GM12878 (cell line): Measurements from ENCODE around the gene SLF1. TPM values are rescaled to one million over a fixed set of nuclear protein-coding genes. Genes with fewer than 3 reads are reported as not detected.
A peak's percentile ranks its signal among the peaks of the same experiment; 100 is the strongest.

ENCODE experiments used
- ATAC-seq: fragments of 200-7000 bp; cut with Tn5 transposase; 3 replicates; pipeline ENCODE4 v1.9.1; 2020; ENCODE audit warnings: mild to moderate bottlenecking, moderate library complexity
- BruUV-seq: library from RNA; stranded (reverse); fragments of 400-500 nt; replicated peaks from 2 replicates; lab custom pipeline; 2021; lab: Mats Ljungman, UMichigan
- CTCF ChIA-PET: fragments of 300-600 bp; sonication (Branson Sonifier 250); formaldehyde crosslinking; extraction: SDS; loops from one replicate; lab custom pipeline; 2021; ENCODE audit warnings: inconsistent platforms; lab: Yijun Ruan, JAX
- POLR2A ChIA-PET: fragments of 350-600 bp; formaldehyde crosslinking; extraction: SDS; loops from one replicate; lab custom pipeline; 2021; ENCODE audit warnings: inconsistent platforms; lab: Charles Lee
- RAD21 ChIA-PET: fragments of 300-600 bp; sonication (Branson Sonifier 250); formaldehyde crosslinking; loops from one replicate; lab custom pipeline; 2023; ENCODE audit warnings: antibody characterized with exemption; ENCODE audit not compliant: unreplicated experiment; lab: Charles Lee
- SMC1A ChIA-PET: fragments of 300-600 bp; sonication (Branson Sonifier 250); formaldehyde crosslinking; loops from one replicate; lab custom pipeline; 2023; ENCODE audit not compliant: unreplicated experiment, uncharacterized antibody; lab: Charles Lee
- DNase-seq: peaks from one replicate; pipeline ENCODE4 v3.0.0-alpha.2; 2011; ENCODE audit warnings: low read depth, low spot score
- FAIRE-seq: peaks from 3 replicates; lab custom pipeline; 2011; peaks lifted over from hg19 to GRCh38; lab: Jason Lieb, UNC
- H2AFZ ChIP-seq: 2 replicates; pipeline ENCODE4 v1.6.0; 2011; ENCODE audit warnings: low read depth, low read length, control low read depth; ENCODE audit not compliant: control insufficient read depth
- H3K27ac ChIP-seq: 2 replicates; pipeline ENCODE4 v1.5.1; 2011; ENCODE audit warnings: control low read depth; ENCODE audit not compliant: control insufficient read depth, insufficient read depth
- H3K27me3 ChIP-seq, 2 experiments: replicated peaks in 1 of 2; 2 replicates each; pipeline versions ENCODE4 v1.6.0 to v1.6.1; 2011; ENCODE audit warnings: low read length in 1 of 2; ENCODE audit not compliant: control insufficient read depth in 2 of 2, insufficient read depth in 2 of 2
- H3K36me3 ChIP-seq, 2 experiments: 2 replicates each; pipeline ENCODE4 v1.5.1; 2011; ENCODE audit warnings: low read length in 1 of 2; ENCODE audit not compliant: control insufficient read depth in 2 of 2, insufficient read depth in 2 of 2
- H3K4me1 ChIP-seq: 2 replicates; pipeline ENCODE4 v1.6.1; 2011; ENCODE audit warnings: mild to moderate bottlenecking, low read length, moderate library complexity, mixed read lengths; ENCODE audit not compliant: control insufficient read depth, insufficient read depth
- H3K4me2 ChIP-seq: 2 replicates; pipeline ENCODE4 v1.6.0; 2011; ENCODE audit warnings: control low read depth; ENCODE audit not compliant: control insufficient read depth, insufficient read depth
- H3K4me3 ChIP-seq: fragments of 200-600 bp; sonication (generic); 2 replicates; pipeline ENCODE4 v1.5.1; 2016
- H3K79me2 ChIP-seq: 2 replicates; pipeline ENCODE4 v1.6.0; 2011; ENCODE audit warnings: low read length; ENCODE audit not compliant: control insufficient read depth, insufficient read depth
- H3K9ac ChIP-seq: 2 replicates; pipeline ENCODE4 v1.8.0; 2011; ENCODE audit warnings: low read length, control low read depth, mixed read lengths; ENCODE audit not compliant: control insufficient read depth, insufficient read depth
- H3K9me3 ChIP-seq: replicated peaks from 3 replicates; pipeline ENCODE4 v1.5.1; 2011; ENCODE audit warnings: mild to moderate bottlenecking, low read length; ENCODE audit not compliant: control insufficient read depth, insufficient read depth
- H4K20me1 ChIP-seq: 2 replicates; pipeline ENCODE4 v1.6.0; 2011; ENCODE audit not compliant: control insufficient read depth, insufficient read depth
- ASH2L ChIP-seq: fragments of 300-600, 200-600 bp; sonication (generic); IDR thresholded peaks from 2 replicates; pipeline ENCODE4 v1.6.1; 2017; ENCODE audit warnings: low read depth, mild to moderate bottlenecking, borderline replicate concordance
- CHD2 ChIP-seq: IDR thresholded peaks from 2 replicates; pipeline ENCODE4 v1.6.1; 2011; ENCODE audit warnings: low read depth, low read length, improper control_type of control experiment, borderline replicate concordance
- FOS ChIP-seq: IDR thresholded peaks from 3 replicates; pipeline ENCODE4 v1.6.1; 2011; ENCODE audit warnings: borderline replicate concordance; ENCODE audit not compliant: insufficient read length; ENCODE audit errors: extremely low read depth
- MEF2A ChIP-seq: IDR thresholded peaks from 2 replicates; pipeline ENCODE4 v1.6.1; 2011; ENCODE audit warnings: low read depth, mild to moderate bottlenecking, low read length, moderate library complexity; ENCODE audit not compliant: insufficient read depth
- NR2C2 ChIP-seq: IDR thresholded peaks from 2 replicates; pipeline ENCODE4 v1.6.1; 2011; ENCODE audit warnings: borderline replicate concordance, low read depth; ENCODE audit not compliant: control insufficient read depth, insufficient read length
- TCF3 ChIP-seq: IDR thresholded peaks from 2 replicates; pipeline ENCODE4 v1.6.1; 2012; ENCODE audit warnings: low read depth, mild to moderate bottlenecking, low read length, borderline replicate concordance; ENCODE audit not compliant: insufficient read depth
- ZNF274 ChIP-seq: IDR thresholded peaks from one replicate; pipeline ENCODE4 v1.8.0; 2011; ENCODE audit not compliant: insufficient read length, insufficient read depth
- WGBS: methylation state at CpG from one replicate; pipeline ENCODE4 v1.1.6; 2016; ENCODE audit warnings: low lambda C conversion rate; ENCODE audit not compliant: insufficient replicate concordance, insufficient coverage; ENCODE audit errors: missing lambda C conversion rate; 5-methylcytosine and 5-hydroxymethylcytosine counted together
- in situ Hi-C: fragments of 300-500 bp; cut with MboI; formaldehyde crosslinking; loops from 9 replicates; pipeline ENCODE4 v1.14.3; 2018; ENCODE audit warnings: mixed read lengths
- intact Hi-C: fragments of 100-400 bp; cut with micrococcal nuclease; formaldehyde crosslinking; loops from one replicate; pipeline ENCODE4 v1.14.2; 2022; ENCODE audit not compliant: unreplicated experiment
- polyA plus RNA-seq, 11 experiments: library from polyadenylated mRNA; depleted of rRNA in 4 of 11; unstranded in 6 of 11; stranded (reverse) in 5 of 11; fragments of >200 nt; fragmentation: Nextera tagmentation in 4 of 11; fragmentation: Illumina TruSeq in 1 of 11; extraction: Ambion mirVana in 4 of 11; extraction: Trizol in 1 of 11; gene quantifications; 1 replicate in 1 of 11; 2 replicates in 10 of 11; pipeline versions ENCODE4 v1.2.1 to v1.2.3, GENCODE V29; 2011 to 2016; ENCODE audit warnings: inconsistent platforms in 2 of 11, missing spikeins in 2 of 11, low read depth in 1 of 11
- total RNA-seq, 4 experiments: library from RNA; depleted of rRNA in 3 of 4; stranded (reverse); fragments of >200 nt in 3 of 4; fragmentation: Illumina TruSeq in 1 of 4; extraction: Trizol in 1 of 4; gene quantifications; 2 replicates each; pipeline versions ENCODE4 v1.2.1 to v1.2.3, GENCODE V29; 2013 to 2021

SLF1 gene
- total and polyA plus RNA-seq, 10 of the 15 experiments (the other 5 are each of a cell fraction or from before 2014, with no cell fraction given): 8.1 to 27.0 (median 13.4) TPM

- POLR2A ChIA-PET: interaction anchor here (1.1 kb wide), 1 partner anchor 14 kb away, joined by 3 read pairs; no protein-coding TSS in a partner anchor
Observed at GRCh38 chr5:94615862-94616261, 2.6 kb upstream of the SLF1 start.

GRCh38 chr5:94618029-94618492 lies 408 bp upstream of the SLF1 start:
- FAIRE-seq: no peak
- Histone ChIP-seq H3K36me3 (no peaks in the 10 kb centered on the region), H3K27me3 (no peaks in the 10 kb centered on the region), H3K27ac (peak overlapping the region; percentile 45), H3K4me3 (peak overlapping the region; percentile 79), H3K9ac (peak overlapping the region; percentile 71)
- POLR2A ChIA-PET: interaction anchor here (1.4 to 1.5 kb wide), 2 partner anchors 35 to 43 kb away, joined by 4 read pairs; no protein-coding TSS in a partner anchor
- CTCF ChIA-PET: interaction anchor here (0.7 to 2.8 kb wide), 7 partner anchors 13 to 451 kb away, joined by 3 to 9 read pairs (median 3); no protein-coding TSS in a partner anchor
- WGBS: under 1% methylated on average over 23 of the region's 23 CpGs
- in situ Hi-C loops: loop anchor here (10.0 kb wide), 1 partner anchor 457 kb away; no protein-coding TSS in a partner anchor
- SMC1A ChIA-PET: interaction anchor here (0.6 to 3.0 kb wide), 8 partner anchors 11 to 119 kb away, joined by 3 to 13 read pairs (median 4); no protein-coding TSS in a partner anchor
- no peak for TF ChIP-seq MEF2A
- peak; percentile 6 for TF ChIP-seq ASH2L
- no peak for TF ChIP-seq TCF3
- no peak for TF ChIP-seq FOS
- TF ChIP-seq, all 136 proteins: peak for 1
- DNase-seq: no peak
- peaks cover 3% of the 10 kb centered on the region for H3K4me1 ChIP-seq
- TSS peak; percentile 80 for BruUV-seq
- H3K9me3 ChIP-seq: no peaks in the 10 kb centered on the region; the same call in 2 of the 3 replicates
- peak overlapping the region; percentile 99 for H2AFZ ChIP-seq
- no peaks in the 10 kb centered on the region for H4K20me1 ChIP-seq
- H3K79me2 ChIP-seq: peaks cover 33% of the 10 kb centered on the region
- intact Hi-C loops: loop anchor here (2.0 to 5.0 kb wide), 3 partner anchors 85 to 234 kb away; no protein-coding TSS in a partner anchor
- RAD21 ChIA-PET: interaction anchor here (1.0 to 2.6 kb wide), 7 partner anchors 12 to 232 kb away, joined by 3 to 7 read pairs (median 4); no protein-coding TSS in a partner anchor
- H3K4me2 ChIP-seq: peak overlapping the region; percentile 61
- peak; percentile 38 for ATAC-seq

More at GRCh38 chr5:94615862-94616261, 2.6 kb upstream of the SLF1 start:
- RAD21 ChIA-PET: interaction anchor here (0.6 to 1.7 kb wide), 4 partner anchors 10 to 234 kb away, joined by 5 to 7 read pairs (median 6); no protein-coding TSS in a partner anchor
- 96% methylated on average over 3 of the region's 3 CpGs for WGBS
- no TSS peak for BruUV-seq
- TF ChIP-seq NR2C2 (no peak), ZNF274 (no peak), CHD2 (no peak)
- no peak for ATAC-seq
- Histone ChIP-seq H3K36me3 (no peaks in the 10 kb centered on the region), H3K4me2 (no peak overlapping the region), H4K20me1 (no peaks in the 10 kb centered on the region), H3K27me3 (no peaks in the 10 kb centered on the region), H3K9me3 (no peaks in the 10 kb centered on the region; the same call in 2 of the 3 replicates), H3K27ac (no peak overlapping the region), H2AFZ (no peak overlapping the region), H3K79me2 (peaks cover 19% of the 10 kb centered on the region), H3K4me1 (peaks cover 3% of the 10 kb centered on the region), H3K4me3 (no peak overlapping the region), H3K9ac (no peak overlapping the region)
- FAIRE-seq: no peak
- intact Hi-C loops (loop anchor here (5.0 kb wide), 1 partner anchor 236 kb away; no protein-coding TSS in a partner anchor), in situ Hi-C loops (loop anchor here (10.0 kb wide), 1 partner anchor 459 kb away; no protein-coding TSS in a partner anchor)
- CTCF ChIA-PET: interaction anchor here (0.6 to 3.9 kb wide), 9 partner anchors 32 to 543 kb away, joined by 3 to 29 read pairs (median 5); no protein-coding TSS in a partner anchor
- DNase-seq: no peak
- SMC1A ChIA-PET: interaction anchor here (0.7 to 2.6 kb wide), 13 partner anchors 11 to 250 kb away, joined by 3 to 16 read pairs (median 4); no protein-coding TSS in a partner anchor
